HG03108 (cell line): ENCODE results near the gene MX2.

Experiments used
- ATAC-seq: cut with Tn5 transposase; IDR thresholded peaks from one replicate; pipeline ENCODE4 v1.9.1; 2021; ENCODE audit warnings: moderate library complexity; ENCODE audit not compliant: unreplicated experiment

Gene MX2

DNA sequence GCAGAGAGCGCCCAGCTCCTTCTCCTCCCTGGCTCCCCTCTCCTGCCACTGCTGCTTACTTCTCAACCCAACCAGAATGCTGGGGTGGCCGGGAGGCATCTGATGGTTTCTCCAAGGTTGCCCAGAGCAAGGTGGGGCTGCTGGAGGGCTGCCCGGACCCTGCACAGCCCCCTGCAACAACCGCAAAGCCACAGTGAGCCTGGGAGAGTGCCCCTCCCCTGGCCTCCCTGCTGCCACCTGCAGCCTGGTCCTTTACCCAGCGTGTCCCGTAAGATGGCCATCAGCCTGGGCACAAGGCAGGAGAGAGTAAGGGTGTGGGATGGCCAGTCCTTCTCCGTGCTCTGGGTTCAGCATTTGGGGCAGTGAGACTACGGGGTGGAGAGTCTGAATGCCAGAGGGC, 17.0 kb downstream of the MX2 start:
- ATAC-seq: no peak

- no peak for ATAC-seq
Observed at GRCh38 chr21:41379901-41380300, 18.1 kb downstream of the MX2 start.

- no peak for ATAC-seq
Observed at GRCh38 chr21:41381731-41382130, 19.9 kb downstream of the MX2 start.

DNA sequence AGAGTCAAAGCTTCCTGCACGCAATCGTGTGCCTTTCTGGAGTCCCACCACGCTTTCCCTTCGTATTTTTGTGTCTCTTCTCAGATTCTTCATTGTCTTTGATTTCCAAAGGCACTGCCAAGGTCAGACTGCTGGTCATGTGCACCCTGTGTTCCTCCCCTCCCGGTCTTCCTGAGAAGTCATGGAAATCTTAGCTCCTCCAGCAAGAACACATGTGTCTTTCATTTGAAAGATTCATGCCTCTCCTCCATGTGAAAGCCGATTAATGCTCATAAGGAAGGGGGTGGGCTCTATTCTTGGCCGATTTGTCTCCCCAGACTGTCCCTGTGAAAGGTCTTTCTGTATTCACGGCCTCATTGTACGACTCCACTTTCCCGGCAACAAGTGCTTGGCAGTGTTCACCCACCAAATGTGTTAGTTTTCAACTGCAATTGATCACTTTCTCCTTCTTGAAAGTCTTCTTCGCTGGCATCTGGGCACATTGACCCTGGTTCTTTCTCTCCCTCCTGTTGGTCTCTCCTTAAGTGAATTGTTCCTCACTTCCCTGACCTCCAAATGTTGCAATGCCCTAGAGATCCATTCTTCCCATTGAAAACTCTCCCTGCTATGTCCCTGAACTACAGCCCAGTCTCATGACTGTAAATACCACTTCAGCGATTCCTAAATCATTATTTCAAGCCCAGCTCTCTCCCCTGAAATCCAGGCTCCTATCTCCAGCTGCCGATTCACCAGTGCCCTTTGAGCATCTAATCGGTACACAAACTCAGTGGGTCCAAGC, 25.4 kb downstream of the MX2 start:
- no peak for ATAC-seq

DNA sequence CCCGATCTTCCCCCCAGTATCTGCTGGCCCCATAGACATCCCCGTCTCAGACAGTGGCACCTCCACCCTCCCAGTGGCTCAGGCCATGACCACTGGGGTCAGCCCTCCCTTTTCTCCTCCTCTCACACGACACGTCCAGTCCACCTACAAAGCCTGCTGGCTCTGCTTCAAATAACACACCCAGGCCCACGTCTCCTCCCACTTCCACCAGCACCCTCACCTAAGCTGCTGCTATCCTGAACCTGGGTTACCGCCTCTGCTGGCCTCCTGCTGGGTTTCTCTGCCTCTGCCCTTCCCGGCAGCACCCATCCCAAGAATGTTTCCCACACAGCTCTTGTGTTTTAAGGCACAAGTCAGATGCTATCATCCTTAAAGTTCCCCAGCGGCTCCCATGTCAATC, 26.0 kb downstream of the MX2 start:
- ATAC-seq: no peak

DNA sequence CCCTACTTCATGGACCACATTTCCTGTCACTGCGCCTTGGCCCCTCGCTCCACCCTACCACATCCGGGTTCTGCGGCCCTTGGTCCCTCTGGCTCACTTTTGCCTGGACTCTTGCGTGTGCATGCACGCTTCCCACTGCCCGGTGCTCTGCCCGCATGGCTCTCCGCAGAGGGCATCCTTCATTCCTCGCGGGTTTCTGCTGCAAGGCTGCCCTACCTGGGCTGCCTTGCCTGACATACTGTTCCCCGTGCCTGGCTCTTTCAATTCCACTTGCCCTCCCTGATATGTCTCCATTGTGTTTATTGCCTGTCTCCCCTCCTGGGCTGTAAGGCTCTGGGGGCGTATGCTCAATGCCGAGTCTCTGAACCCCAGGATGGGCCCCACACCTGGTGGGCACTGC, 26.4 kb downstream of the MX2 start:
- ATAC-seq: no peak

- no peak for ATAC-seq
Observed at GRCh38 chr21:41390043-41390639, 28.3 kb downstream of the MX2 start.

- ATAC-seq: no peak
Observed at GRCh38 chr21:41393876-41394465, 32.1 kb downstream of the MX2 start.

- no peak for ATAC-seq
Observed at GRCh38 chr21:41396558-41397075, 34.8 kb downstream of the MX2 start.

DNA sequence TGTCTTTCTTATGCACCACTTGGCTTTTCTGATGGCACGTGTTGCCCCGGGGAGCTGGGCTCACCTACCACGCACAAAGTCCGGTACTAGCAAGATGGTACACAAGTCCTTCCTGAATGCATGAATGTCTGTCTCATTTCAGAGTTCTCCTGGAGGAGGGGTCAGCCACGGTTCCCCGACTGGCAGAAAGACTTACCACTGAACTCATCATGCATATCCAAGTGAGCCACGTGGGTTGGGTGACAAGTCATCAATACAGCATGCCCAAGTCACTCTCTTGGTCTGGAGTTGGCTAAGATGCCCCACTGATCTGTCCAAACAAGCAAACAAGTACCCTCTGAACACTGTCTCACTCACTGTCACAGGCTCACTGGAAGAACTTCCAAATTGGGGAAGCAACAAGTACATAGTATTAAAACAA, 35.7 kb downstream of the MX2 start:
- ATAC-seq: no peak

GRCh38 chr21:41398251-41398650, 36.4 kb downstream of the MX2 start:
- ATAC-seq: no peak

- ATAC-seq: no peak
Observed at GRCh38 chr21:41398831-41399230, 37.0 kb downstream of the MX2 start.

DNA sequence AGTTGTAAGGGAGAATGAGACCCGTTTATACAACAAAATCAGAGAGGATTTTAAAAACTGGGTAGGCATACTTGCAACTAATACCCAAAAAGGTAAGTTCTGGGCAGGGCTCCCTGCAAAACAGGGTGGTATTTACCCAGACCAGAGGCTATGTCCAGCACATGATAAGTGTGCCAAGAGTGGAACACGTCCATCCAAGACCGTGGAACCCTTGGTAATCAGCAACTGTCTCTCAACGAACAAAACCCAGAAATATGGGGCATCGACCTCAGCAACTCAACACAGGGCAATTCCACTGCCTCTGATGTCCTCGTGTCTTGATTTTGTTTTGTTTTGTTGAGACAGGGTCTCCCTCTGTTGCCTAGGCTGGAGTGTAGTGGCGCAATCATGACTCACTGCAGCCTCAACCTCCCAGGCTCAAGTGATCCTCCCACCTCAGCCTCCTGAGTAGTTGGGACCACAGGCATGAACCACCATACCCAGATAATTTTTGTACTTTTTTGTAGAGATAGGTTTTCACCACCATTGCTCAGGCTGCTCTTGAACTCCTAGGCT, 37.5 kb downstream of the MX2 start:
- no peak for ATAC-seq

- ATAC-seq: no peak
Observed at GRCh38 chr21:41402231-41402630, 40.4 kb downstream of the MX2 start.

DNA sequence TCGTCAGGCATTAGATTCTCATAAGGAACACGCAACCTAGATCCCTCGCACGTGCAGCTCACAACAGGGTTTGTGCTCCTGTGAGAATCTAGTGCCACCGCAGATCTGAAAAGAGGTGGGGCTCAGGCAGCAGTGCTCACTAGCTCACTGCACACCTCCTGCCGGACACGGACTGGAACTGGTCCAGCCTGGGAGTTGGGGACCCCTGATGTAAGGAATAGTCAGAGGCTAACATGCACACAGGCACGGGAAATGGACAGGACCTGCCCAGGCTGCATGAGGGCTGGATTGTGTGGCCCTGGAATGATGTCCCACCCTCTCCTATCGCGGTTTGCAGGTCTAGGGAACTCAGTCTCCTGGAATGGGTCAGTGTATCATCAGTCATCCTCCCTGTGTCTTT, 41.0 kb downstream of the MX2 start:
- ATAC-seq: no peak

- ATAC-seq: no peak
Observed at GRCh38 chr21:41403331-41403730, 41.5 kb downstream of the MX2 start.

GRCh38 chr21:41403966-41404365, 42.1 kb downstream of the MX2 start:
- ATAC-seq: no peak

GRCh38 chr21:41405321-41405720, 43.5 kb downstream of the MX2 start:
- no peak for ATAC-seq

DNA sequence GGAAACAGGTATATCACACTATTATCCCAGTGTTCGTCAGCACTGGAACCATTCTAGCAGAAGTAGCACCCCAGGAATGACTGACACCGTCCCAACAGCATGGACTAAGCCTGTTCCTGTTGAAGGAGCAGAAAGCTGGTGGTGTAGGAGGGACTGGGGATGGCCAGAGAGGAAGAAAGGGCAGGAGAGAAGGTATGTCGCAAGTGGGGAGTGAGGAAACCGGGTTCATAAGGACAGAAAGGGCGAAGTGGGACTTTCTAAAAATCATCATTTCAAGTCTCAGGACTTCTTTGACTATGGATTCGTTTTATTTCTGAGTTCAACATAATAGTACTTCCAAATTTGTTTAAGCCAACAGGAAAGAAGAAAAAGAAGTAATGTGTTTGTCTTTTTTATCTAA, 44.5 kb downstream of the MX2 start:
- no peak for ATAC-seq

- ATAC-seq: no peak
Observed at GRCh38 chr21:41407541-41408460, 46.0 kb downstream of the MX2 start.

DNA sequence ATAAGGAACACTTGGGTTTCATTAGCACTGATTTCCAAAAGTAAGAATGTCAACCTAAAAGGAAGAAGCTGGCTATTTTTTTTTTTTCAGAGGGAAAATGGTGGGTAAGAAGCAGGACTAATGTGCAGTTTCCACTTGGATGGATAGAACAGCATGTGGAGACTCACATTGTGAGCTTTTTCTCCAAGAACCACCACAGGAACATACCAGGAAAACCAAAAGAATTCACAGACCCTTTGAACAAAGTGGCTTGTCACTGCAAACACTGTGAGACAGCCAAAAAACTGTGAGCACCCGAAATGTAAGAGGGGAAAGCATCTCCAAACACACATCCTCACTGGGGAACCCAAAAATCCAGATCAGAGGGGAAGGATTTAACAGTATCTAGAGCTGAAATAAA, 48.5 kb downstream of the MX2 start:
- no peak for ATAC-seq
